ENCODE measurements around the gene HOXC4. TPM values are rescaled to one million over a fixed set of nuclear protein-coding genes. Genes with fewer than 3 reads are reported as not detected.

The HOXC4 gene
- total and polyA plus RNA-seq, 2 donors (not counting 3 experiments of a cell fraction or from before 2014, with no cell fraction given) = 0.06 to 0.58 TPM

DNA sequence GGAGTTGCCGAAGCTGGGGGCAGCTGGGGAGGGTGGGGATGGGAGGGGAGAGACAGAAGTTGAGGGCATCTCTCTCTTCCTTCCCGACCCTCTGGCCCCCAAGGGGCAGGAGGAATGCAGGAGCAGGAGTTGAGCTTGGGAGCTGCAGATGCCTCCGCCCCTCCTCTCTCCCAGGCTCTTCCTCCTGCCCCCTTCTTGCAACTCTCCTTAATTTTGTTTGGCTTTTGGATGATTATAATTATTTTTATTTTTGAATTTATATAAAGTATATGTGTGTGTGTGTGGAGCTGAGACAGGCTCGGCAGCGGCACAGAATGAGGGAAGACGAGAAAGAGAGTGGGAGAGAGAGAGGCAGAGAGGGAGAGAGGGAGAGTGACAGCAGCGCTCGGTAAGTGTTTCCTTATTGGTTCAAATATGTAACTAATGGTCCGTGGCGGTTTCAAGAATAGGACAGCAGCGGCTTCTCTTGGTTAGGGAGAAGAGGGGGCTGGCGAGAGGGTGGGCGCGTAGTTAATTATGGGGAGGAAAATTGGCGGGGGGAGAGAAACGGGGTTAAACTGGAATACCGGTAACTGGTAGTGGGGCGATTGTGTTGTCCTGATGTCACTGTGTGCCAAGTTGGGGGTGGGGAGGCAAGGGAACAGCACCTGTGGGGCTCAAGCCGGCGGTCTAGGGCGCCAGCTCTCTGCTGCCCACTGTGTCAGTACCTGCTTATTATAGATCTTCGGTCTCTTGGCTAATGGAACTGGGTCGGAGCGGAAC, 36.4 kb upstream of the HOXC4 start:
- POLR2A ChIA-PET = no interaction called here
- Histone ChIP-seq H3K4me3 (replicated peaks in 1 of 3; ENCODE audit: insufficient read depth in 1 of 3, low read depth in 1 of 3, low read length in 3 of 3) (peak overlapping the region in 1 of 3 experiments; percentile 30), H3K27me3 (ENCODE audit: control insufficient read depth in 2 of 2, insufficient read depth in 2 of 2, low read length in 2 of 2) (peaks cover 82 to 92% of the 10 kb centered on the region in 2 experiments), H4K20me1 (replicated peaks; ENCODE audit: control insufficient read depth, extremely low read depth, insufficient read depth, low read length) (no peaks in the 10 kb centered on the region), H3K4me1 (ENCODE audit: control insufficient read depth, extremely low read depth, insufficient read depth, low read length) (peaks cover 3% of the 10 kb centered on the region), H3K9me3 (replicated peaks; ENCODE audit: control insufficient read depth, insufficient read depth, low read length) (no peaks in the 10 kb centered on the region), H3K36me3 (ENCODE audit: control insufficient read depth in 2 of 2, extremely low read depth in 1 of 2, insufficient read depth in 2 of 2, low read length in 2 of 2) (no peaks in the 10 kb centered on the region), H3K9me1 (replicated peaks; ENCODE audit: control insufficient read depth, extremely low read depth, insufficient read depth, low read length) (no peaks in the 10 kb centered on the region), H2AFZ (ENCODE audit: low read depth, low read length) (peak overlapping the region; percentile 4), H3K4me2 (ENCODE audit: insufficient read depth, low read length) (peak overlapping the region; percentile 13), H3K9ac (replicated peaks; ENCODE audit: extremely low read depth, insufficient read depth, low read length) (no peak overlapping the region), H3K79me2 (ENCODE audit: control insufficient read depth, insufficient read depth, low read length) (no peaks in the 10 kb centered on the region), H3K27ac (ENCODE audit: insufficient read depth, low read depth, low read length) (no peak overlapping the region)
- CTCF ChIA-PET = interaction anchor here (1.1 to 17.0 kb wide), 5 partner anchors 11 to 191 kb away, joined by 5 to 616 read pairs (median 10); partner anchors contain the start of genes HOXC10, HOXC5 and SMUG1
- no peak for DNase-seq (ENCODE audit: low read depth, low spot score)
- intact Hi-C loops (cut with micrococcal nuclease) (no loop called here), dilution Hi-C loops (cut with MboI; ENCODE audit: extremely low pct_ligation_motif_present, low sequenced_read_pairs) (no loop called here)
- FAIRE-seq = no peak
- BruUV-seq (replicated peaks) = no TSS peak
- TF ChIP-seq FOS (IDR thresholded peaks at IDR 0.05; ENCODE audit: borderline replicate concordance, insufficient read depth, low read length) (no peak), JUN (IDR thresholded peaks at IDR 0.05; ENCODE audit: borderline replicate concordance, insufficient read depth, insufficient read length, low read depth) (no peak), MYC (IDR thresholded peaks at IDR 0.05; ENCODE audit: low read depth, low read length) (no peak), POLR2AphosphoS5 (IDR thresholded peaks at IDR 0.05; ENCODE audit: insufficient read depth, low read depth, low read length) (no peak), EZH2 (IDR thresholded peaks at IDR 0.05; ENCODE audit: borderline replicate concordance, low read depth, low read length, severe bottlenecking) (no peak)
- TF ChIP-seq, protein P1, sequence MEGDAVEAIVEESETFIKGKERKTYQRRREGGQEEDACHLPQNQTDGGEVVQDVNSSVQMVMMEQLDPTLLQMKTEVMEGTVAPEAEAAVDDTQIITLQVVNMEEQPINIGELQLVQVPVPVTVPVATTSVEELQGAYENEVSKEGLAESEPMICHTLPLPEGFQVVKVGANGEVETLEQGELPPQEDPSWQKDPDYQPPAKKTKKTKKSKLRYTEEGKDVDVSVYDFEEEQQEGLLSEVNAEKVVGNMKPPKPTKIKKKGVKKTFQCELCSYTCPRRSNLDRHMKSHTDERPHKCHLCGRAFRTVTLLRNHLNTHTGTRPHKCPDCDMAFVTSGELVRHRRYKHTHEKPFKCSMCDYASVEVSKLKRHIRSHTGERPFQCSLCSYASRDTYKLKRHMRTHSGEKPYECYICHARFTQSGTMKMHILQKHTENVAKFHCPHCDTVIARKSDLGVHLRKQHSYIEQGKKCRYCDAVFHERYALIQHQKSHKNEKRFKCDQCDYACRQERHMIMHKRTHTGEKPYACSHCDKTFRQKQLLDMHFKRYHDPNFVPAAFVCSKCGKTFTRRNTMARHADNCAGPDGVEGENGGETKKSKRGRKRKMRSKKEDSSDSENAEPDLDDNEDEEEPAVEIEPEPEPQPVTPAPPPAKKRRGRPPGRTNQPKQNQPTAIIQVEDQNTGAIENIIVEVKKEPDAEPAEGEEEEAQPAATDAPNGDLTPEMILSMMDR (IDR thresholded peaks at IDR 0.05; ENCODE audit: extremely low read depth in 1 of 2, insufficient read depth in 1 of 2, low read depth in 1 of 2, low read length in 2 of 2) = no peak
- TF ChIP-seq, protein P2, sequence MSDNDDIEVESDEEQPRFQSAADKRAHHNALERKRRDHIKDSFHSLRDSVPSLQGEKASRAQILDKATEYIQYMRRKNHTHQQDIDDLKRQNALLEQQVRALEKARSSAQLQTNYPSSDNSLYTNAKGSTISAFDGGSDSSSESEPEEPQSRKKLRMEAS (IDR thresholded peaks at IDR 0.05; ENCODE audit: insufficient read depth, insufficient read length) = no peak
